Dermis microvascular lymphatic vessel endothelial cell (primary cell): Measurements from ENCODE around the gene LAMTOR1. TPM values are rescaled to one million over a fixed set of nuclear protein-coding genes. Genes with fewer than 3 reads are reported as not detected.

Experiments
- DNase-seq, 2 donors: peaks; one replicate each; pipeline versions ENCODE4 v3.0.0 to v3.0.0-alpha.2; 2010; ENCODE audit warnings: low read depth in 2 of 2
- total RNA-seq: library from RNA; depleted of rRNA; stranded (reverse); fragments of >200 nt; gene quantifications from 2 replicates; pipeline ENCODE4 v1.2.1, GENCODE V29; 2014

The LAMTOR1 gene
- total RNA-seq, 1 donor from 2014 or later, result 91.1 TPM

GRCh38 chr11:72081821-72082453, 21.2 kb downstream of the LAMTOR1 start:
- DNase-seq, result no peak

DNA sequence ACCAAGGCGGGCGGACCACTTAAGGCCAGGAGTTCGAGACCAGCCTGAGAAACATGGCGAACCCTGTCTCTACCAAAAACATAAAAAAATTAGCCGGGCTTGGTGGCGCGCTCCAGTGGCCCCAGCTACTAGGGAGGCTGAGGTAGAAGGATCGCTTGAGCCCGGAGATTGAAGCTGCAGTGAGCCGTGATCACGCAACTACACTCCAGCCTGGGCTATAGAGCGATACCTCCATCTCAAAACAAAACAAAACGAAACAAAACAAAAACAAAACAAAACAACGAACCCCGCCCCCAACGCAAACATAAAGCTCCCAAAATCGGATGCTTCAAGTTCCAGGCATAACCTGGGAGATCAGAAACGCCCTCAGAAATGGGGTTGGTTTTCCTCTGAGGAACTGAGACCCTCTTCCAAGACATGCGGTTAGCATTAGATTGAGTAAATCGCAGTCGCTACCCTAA, 21.9 kb downstream of the LAMTOR1 start:
- DNase-seq, result no peak

- DNase-seq, result peak; percentile 100
These were observed 22.5 kb downstream of the LAMTOR1 start, which contains the start of the genes LRRC51 and NUMA1 for GRCh38 chr11:72080326-72081183. Gene LRRC51, plus strand, starts transcription at chr11:72080850. Its CDS starts 8,234 bp downstream, at chr11:72089084. Gene NUMA1, minus strand, starts transcription at chr11:72080542. Its CDS starts 44,599 bp downstream, at chr11:72035943.

- DNase-seq, result no peak
These were observed 23.2 kb downstream of the LAMTOR1 start for GRCh38 chr11:72079819-72080325.

- no peak for DNase-seq
These were observed 24.6 kb downstream of the LAMTOR1 start for GRCh38 chr11:72078477-72078876.

GRCh38 chr11:72075756-72076155, 27.3 kb downstream of the LAMTOR1 start:
- no peak for DNase-seq

- no peak for DNase-seq
These were observed 28.0 kb downstream of the LAMTOR1 start for GRCh38 chr11:72075109-72075508.

GRCh38 chr11:72072348-72072747, 30.7 kb downstream of the LAMTOR1 start:
- peak in 1 of 2 donors; percentile 83 for DNase-seq

GRCh38 chr11:72070491-72070890, 32.6 kb downstream of the LAMTOR1 start:
- DNase-seq, result no peak

- DNase-seq, result peak; percentile 11 to 85
These were observed 33.3 kb downstream of the LAMTOR1 start for GRCh38 chr11:72069787-72070251.

- no peak for DNase-seq
These were observed 33.9 kb downstream of the LAMTOR1 start for GRCh38 chr11:72069200-72069599.

- DNase-seq, result no peak
These were observed 35.4 kb downstream of the LAMTOR1 start for GRCh38 chr11:72067676-72068075.

DNA sequence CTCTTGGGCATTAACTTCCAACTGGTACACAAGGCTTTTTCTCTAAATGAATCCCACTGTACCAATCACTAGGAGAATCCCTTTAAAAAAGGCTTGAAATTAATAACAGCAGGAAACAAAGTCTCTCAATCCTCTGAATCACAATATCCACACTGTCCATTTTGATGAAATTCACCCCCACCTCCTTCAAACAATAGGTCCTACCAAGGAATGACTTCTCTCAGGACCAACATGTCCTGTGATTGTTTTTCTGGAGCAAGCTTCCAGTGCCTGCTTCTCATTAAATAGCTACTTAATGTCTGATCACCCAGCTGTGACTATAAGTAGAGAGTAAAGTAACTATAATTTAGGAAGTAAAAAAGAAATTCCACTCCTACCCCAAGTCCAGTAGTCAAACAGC, 35.8 kb downstream of the LAMTOR1 start:
- DNase-seq, result peak in 1 of 2 donors; percentile 71

DNA sequence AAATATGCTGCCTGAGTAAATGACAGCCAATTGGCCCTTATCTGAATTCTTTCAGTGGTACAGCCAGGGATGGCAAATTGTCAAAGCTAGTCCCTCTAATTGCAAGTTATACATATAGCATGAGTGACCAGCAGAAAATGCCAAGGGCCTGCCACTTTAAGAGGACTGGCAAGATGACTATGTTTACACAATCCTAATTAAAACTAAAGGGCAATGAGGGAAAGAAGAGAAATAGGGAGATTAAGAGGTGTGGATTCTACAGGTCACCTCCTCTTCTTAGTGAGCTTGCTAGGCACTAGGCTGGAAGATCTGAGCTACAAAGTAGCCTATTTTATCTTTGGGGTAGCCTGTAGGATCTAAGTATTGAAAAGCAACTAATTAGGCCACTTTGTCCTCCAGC, 36.2 kb downstream of the LAMTOR1 start:
- no peak for DNase-seq

DNA sequence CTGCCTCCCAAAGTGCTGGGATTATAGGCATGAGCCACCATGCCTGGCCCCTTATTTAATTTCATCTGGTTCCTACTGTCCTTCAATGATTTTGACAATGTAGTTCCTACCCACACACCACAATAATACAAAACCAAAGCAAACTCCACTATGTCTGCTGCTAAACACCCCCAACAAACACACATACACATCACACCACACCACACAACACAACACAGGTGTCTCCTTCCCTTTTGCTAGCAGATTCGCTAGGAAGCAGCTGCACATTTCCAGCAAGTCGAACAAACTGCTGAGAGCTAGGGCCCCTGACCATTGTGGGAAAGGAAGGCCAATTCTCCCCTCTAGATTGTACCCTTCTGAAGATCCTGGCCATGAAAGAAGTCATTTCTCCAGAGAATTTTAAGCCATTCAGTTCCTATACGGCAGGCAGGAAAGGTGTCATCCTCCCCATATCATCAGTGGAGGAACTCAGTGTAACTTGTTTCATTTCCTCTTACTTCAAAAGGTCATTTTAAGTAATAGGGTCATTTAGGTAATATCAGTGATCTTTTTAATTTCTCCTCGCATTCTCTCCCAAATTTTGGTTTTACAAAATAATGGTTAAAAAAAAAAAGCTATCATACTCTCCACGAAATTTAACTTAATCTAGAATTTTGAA, 41.2 kb downstream of the LAMTOR1 start:
- DNase-seq, result no peak

- no peak for DNase-seq
These were observed 44.6 kb downstream of the LAMTOR1 start for GRCh38 chr11:72058416-72059034.

DNA sequence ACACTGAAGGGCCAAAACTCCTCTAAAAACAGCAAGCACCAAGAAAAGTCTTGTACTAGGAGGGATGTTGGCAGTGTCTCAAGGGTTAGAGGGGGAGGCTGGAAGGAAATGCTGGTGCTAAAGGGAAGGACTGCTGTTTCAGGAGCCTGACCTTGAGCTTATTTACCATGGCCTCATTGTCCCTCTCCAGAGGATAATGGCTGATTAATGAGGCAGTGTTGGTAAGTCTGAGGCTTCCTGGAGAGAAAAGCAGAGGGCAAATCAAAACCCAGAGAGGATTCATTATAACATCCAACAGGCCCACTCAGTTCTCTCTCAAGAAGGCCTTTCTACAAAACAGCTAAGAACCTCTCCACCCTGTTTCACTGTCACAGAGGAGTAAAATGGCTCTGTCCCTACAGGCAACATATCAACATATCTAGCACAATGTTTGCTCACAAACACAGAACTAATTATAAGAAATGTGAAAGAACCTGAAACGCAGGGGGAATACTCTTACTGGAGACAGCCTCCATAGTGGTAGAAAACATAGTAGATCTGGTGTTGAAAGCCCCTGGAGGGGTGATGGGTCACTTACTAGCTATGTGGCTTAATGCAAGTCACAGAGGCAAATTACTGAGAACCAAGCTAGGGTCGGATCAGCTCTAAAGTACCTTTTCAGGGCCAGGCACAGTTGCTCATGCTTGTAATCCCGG, 54.2 kb downstream of the LAMTOR1 start:
- DNase-seq, result peak in 1 of 2 donors; percentile 83
